HEK293 (cell line): ENCODE data around the gene PACRG.

ENCODE experiments used
- CTCF ChIA-PET: fragments of 350-600 bp; formaldehyde crosslinking; extraction: SDS; loops from one replicate; lab custom pipeline; 2021; ENCODE audit warnings: antibody characterized with exemption; lab: Yijun Ruan, JAX
- POLR2A ChIA-PET: fragments of 300-600 bp; formaldehyde crosslinking; extraction: SDS; loops from one replicate; lab custom pipeline; 2020; ENCODE audit warnings: antibody characterized with exemption, inconsistent platforms; lab: Yijun Ruan, JAX
- H3K27ac ChIP-seq: fragments of 200-500 bp; sonication (Bioruptor generic); 2 replicates; pipeline ENCODE4 v1.5.1; 2014; ENCODE audit warnings: low read depth, low read length, control low read depth, inconsistent platforms; ENCODE audit errors: extremely low read depth
- H3K36me3 ChIP-seq, 2 experiments: fragments of 200-500 bp in 1 of 2; sonication (Bioruptor generic) in 1 of 2; 1 replicate in 1 of 2; 2 replicates in 1 of 2; pipeline ENCODE4 v1.5.1; 2014 to 2017; ENCODE audit warnings: inconsistent platforms in 2 of 2, low read length in 2 of 2; ENCODE audit not compliant: control insufficient read depth in 2 of 2, insufficient read depth in 1 of 2
- H3K4me1 ChIP-seq: fragments of 200-500 bp; sonication (Bioruptor generic); 2 replicates; pipeline ENCODE4 v1.5.1; 2014; ENCODE audit warnings: mild to moderate bottlenecking, low read length, inconsistent platforms; ENCODE audit not compliant: control insufficient read depth, insufficient read depth
- H3K4me3 ChIP-seq: 2 replicates; pipeline ENCODE4 v1.5.1; 2011; ENCODE audit warnings: low read depth, mild to moderate bottlenecking, control low read depth, low read length, moderate library complexity
- H3K9me3 ChIP-seq: fragments of 200-500 bp; sonication (Bioruptor generic); 2 replicates; pipeline ENCODE4 v1.5.1; 2014; ENCODE audit warnings: low read depth, low read length, inconsistent platforms; ENCODE audit not compliant: control insufficient read depth, insufficient read depth
- KLF9 ChIP-seq: fragments of 450-650 bp; formaldehyde crosslinking; IDR thresholded peaks from 2 replicates; pipeline ENCODE4 v1.5.1; 2016; ENCODE audit warnings: missing biosample characterization, missing genetic modification characterization, low read depth
- MEIS1 ChIP-seq: sonication (generic); formaldehyde crosslinking; IDR thresholded peaks from 2 replicates; pipeline ENCODE4 v1.8.1; 2022; ENCODE audit warnings: missing genetic modification reagents, mild to moderate bottlenecking, borderline replicate concordance
- ZBTB7A ChIP-seq: fragments of 450-650 bp; formaldehyde crosslinking; IDR thresholded peaks from 2 replicates; pipeline ENCODE4 v1.5.1; 2016; ENCODE audit warnings: low read depth, missing biosample characterization, missing genetic modification characterization
- ZNF146 ChIP-seq: fragments of 450-650 bp; formaldehyde crosslinking; IDR thresholded peaks from 2 replicates; pipeline ENCODE4 v1.5.1; 2016; ENCODE audit warnings: missing biosample characterization, missing genetic modification characterization
- ZNF214 ChIP-seq: fragments of 450-650 bp; formaldehyde crosslinking; IDR thresholded peaks from 2 replicates; pipeline ENCODE4 v1.5.1; 2017; ENCODE audit warnings: missing biosample characterization, mild to moderate bottlenecking, missing genetic modification characterization, borderline replicate concordance
- ZNF302 ChIP-seq: fragments of 450-650 bp; formaldehyde crosslinking; IDR thresholded peaks from 2 replicates; pipeline ENCODE4 v1.5.1; 2016; ENCODE audit warnings: missing biosample characterization, missing genetic modification characterization, low read depth
- ZNF335 ChIP-seq: fragments of 450-650 bp; formaldehyde crosslinking; conservative IDR thresholded peaks from 2 replicates; pipeline ENCODE4 v1.5.1; 2016; ENCODE audit warnings: missing biosample characterization, missing genetic modification characterization
- ZNF544 ChIP-seq: fragments of 450-650 bp; formaldehyde crosslinking; IDR thresholded peaks from 2 replicates; pipeline ENCODE4 v1.5.0; 2017; ENCODE audit warnings: missing biosample characterization, missing genetic modification characterization
- ZNF558 ChIP-seq: fragments of 450-650 bp; formaldehyde crosslinking; IDR thresholded peaks from 2 replicates; pipeline ENCODE4 v1.5.1; 2016; ENCODE audit warnings: missing biosample characterization, missing genetic modification characterization
- ZNF571 ChIP-seq: fragments of 450-650 bp; formaldehyde crosslinking; IDR thresholded peaks from 2 replicates; pipeline ENCODE4 v1.5.0; 2017; ENCODE audit warnings: missing biosample characterization, missing genetic modification characterization
- ZNF777 ChIP-seq: fragments of 450-650 bp; formaldehyde crosslinking; IDR thresholded peaks from 2 replicates; pipeline ENCODE4 v1.5.1; 2017; ENCODE audit warnings: missing biosample characterization, missing genetic modification characterization, borderline replicate concordance
- TF ChIP-seq, protein P1 (sequence below): fragments of 450-650 bp; formaldehyde crosslinking; IDR thresholded peaks from 2 replicates; pipeline ENCODE4 v1.5.1; 2017; ENCODE audit warnings: missing biosample characterization, missing genetic modification characterization
- TF ChIP-seq, protein P2 (sequence below): fragments of 450-650 bp; formaldehyde crosslinking; conservative IDR thresholded peaks from 2 replicates; pipeline ENCODE4 v1.5.1; 2016; ENCODE audit warnings: low read depth, missing biosample characterization, missing genetic modification characterization
- TF ChIP-seq, protein P3 (sequence below): fragments of 450-650 bp; formaldehyde crosslinking; IDR thresholded peaks from 2 replicates; pipeline ENCODE4 v1.5.1; 2016; ENCODE audit warnings: missing biosample characterization, missing genetic modification characterization, borderline replicate concordance

PACRG gene

DNA sequence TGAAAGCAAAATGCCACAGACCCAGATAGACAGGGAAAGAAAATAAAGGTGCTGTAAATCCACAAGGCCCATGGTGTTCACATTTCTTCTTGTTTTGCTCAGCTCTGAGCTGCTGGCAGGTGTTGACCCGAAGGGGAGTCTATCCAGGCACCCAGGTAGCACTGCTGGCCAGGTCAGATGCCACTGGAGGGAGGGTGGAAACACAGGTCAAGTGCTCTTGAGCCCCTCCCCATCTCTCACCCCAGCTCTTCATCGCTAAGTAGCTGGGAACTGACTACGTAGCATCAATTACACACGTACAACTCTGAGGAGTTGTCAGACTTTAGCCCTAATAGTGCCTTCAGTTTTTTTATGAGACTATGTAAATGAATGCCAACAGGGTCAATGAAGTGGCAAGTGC, 399.0 kb downstream of the PACRG start:
- TF ChIP-seq ZNF146 (tag by site-specific recombination) (no peak), MEIS1 (CRISPR knock-in tag) (no peak), ZNF571 (tag by site-specific recombination) (no peak), ZNF544 (tag by site-specific recombination) (no peak), ZNF558 (tag by site-specific recombination) (no peak), KLF9 (tag by site-specific recombination) (no peak), ZNF214 (tag by site-specific recombination) (no peak), ZNF302 (tag by site-specific recombination) (no peak), ZBTB7A (tag by site-specific recombination) (no peak), ZNF777 (tag by site-specific recombination) (no peak)
- POLR2A ChIA-PET: no interaction called here
- H3K36me3 ChIP-seq: no peaks in the 10 kb centered on the region
- CTCF ChIA-PET: no interaction called here
- no peak overlapping the region for H3K27ac ChIP-seq
- no peak overlapping the region for H3K4me3 ChIP-seq
- no peaks in the 10 kb centered on the region; the same call in 1 of the 2 replicates for H3K9me3 ChIP-seq
- H3K4me1 ChIP-seq: no peaks in the 10 kb centered on the region

DNA sequence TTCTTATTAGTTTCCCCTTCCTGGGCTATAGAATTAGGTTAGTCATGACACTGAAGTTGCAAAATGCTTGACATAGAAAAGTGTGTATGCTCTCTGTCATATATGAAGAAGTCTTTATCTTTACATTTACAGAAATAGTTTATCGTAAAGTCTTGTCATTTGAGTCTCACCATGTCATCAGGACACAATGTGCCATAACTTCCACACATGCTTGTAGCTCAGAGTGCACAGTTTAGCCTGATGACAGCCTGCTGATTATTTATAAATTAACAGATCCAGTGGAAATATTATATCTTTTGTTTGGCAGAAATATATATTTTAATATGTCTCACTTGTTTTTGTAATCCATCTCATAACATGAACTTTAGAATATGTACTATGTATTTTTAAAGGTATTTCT, 399.8 kb downstream of the PACRG start:
- Histone ChIP-seq H3K4me1 (no peaks in the 10 kb centered on the region), H3K27ac (no peak overlapping the region), H3K4me3 (no peak overlapping the region), H3K9me3 (no peaks in the 10 kb centered on the region; the same call in 1 of the 2 replicates), H3K36me3 (no peaks in the 10 kb centered on the region)
- TF ChIP-seq, protein P1, sequence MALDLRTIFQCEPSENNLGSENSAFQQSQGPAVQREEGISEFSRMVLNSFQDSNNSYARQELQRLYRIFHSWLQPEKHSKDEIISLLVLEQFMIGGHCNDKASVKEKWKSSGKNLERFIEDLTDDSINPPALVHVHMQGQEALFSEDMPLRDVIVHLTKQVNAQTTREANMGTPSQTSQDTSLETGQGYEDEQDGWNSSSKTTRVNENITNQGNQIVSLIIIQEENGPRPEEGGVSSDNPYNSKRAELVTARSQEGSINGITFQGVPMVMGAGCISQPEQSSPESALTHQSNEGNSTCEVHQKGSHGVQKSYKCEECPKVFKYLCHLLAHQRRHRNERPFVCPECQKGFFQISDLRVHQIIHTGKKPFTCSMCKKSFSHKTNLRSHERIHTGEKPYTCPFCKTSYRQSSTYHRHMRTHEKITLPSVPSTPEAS (tag by site-specific recombination): no peak
- TF ChIP-seq, protein P2, sequence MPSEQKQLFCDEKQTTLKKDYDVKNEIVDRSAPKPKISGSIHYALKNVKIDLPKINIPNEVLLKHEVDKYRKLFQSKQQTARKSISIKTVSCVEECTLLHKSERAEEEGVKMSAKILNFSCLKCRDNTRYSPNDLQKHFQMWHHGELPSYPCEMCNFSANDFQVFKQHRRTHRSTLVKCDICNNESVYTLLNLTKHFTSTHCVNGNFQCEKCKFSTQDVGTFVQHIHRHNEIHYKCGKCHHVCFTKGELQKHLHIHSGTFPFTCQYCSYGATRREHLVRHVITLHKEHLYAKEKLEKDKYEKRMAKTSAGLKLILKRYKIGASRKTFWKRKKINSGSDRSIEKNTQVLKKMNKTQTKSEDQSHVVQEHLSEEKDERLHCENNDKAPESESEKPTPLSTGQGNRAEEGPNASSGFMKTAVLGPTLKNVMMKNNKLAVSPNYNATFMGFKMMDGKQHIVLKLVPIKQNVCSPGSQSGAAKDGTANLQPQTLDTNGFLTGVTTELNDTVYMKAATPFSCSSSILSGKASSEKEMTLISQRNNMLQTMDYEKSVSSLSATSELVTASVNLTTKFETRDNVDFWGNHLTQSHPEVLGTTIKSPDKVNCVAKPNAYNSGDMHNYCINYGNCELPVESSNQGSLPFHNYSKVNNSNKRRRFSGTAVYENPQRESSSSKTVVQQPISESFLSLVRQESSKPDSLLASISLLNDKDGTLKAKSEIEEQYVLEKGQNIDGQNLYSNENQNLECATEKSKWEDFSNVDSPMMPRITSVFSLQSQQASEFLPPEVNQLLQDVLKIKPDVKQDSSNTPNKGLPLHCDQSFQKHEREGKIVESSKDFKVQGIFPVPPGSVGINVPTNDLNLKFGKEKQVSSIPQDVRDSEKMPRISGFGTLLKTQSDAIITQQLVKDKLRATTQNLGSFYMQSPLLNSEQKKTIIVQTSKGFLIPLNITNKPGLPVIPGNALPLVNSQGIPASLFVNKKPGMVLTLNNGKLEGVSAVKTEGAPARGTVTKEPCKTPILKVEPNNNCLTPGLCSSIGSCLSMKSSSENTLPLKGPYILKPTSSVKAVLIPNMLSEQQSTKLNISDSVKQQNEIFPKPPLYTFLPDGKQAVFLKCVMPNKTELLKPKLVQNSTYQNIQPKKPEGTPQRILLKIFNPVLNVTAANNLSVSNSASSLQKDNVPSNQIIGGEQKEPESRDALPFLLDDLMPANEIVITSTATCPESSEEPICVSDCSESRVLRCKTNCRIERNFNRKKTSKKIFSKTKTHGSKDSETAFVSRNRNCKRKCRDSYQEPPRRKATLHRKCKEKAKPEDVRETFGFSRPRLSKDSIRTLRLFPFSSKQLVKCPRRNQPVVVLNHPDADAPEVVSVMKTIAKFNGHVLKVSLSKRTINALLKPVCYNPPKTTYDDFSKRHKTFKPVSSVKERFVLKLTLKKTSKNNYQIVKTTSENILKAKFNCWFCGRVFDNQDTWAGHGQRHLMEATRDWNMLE (tag by site-specific recombination): no peak
- no peak for TF ChIP-seq ZNF335 (tag by site-specific recombination)
- TF ChIP-seq, protein P3, sequence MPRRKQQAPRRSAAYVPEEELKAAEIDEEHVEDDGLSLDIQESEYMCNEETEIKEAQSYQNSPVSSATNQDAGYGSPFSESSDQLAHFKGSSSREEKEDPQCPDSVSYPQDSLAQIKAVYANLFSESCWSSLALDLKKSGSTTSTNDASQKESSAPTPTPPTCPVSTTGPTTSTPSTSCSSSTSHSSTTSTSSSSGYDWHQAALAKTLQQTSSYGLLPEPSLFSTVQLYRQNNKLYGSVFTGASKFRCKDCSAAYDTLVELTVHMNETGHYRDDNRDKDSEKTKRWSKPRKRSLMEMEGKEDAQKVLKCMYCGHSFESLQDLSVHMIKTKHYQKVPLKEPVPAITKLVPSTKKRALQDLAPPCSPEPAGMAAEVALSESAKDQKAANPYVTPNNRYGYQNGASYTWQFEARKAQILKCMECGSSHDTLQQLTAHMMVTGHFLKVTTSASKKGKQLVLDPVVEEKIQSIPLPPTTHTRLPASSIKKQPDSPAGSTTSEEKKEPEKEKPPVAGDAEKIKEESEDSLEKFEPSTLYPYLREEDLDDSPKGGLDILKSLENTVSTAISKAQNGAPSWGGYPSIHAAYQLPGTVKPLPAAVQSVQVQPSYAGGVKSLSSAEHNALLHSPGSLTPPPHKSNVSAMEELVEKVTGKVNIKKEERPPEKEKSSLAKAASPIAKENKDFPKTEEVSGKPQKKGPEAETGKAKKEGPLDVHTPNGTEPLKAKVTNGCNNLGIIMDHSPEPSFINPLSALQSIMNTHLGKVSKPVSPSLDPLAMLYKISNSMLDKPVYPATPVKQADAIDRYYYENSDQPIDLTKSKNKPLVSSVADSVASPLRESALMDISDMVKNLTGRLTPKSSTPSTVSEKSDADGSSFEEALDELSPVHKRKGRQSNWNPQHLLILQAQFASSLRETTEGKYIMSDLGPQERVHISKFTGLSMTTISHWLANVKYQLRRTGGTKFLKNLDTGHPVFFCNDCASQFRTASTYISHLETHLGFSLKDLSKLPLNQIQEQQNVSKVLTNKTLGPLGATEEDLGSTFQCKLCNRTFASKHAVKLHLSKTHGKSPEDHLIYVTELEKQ (tag by site-specific recombination): no peak
- CTCF ChIA-PET: no interaction called here
- POLR2A ChIA-PET: no interaction called here
